ENCODE measurements around the gene OBP2A. TPM values are rescaled to one million over a fixed set of nuclear protein-coding genes. Genes with fewer than 3 reads are reported as not detected.
"Not testable (repeated sequence)": the region's sequence is repeated elsewhere in the genome, so short reads cannot be mapped to it uniquely, and the experiment has no call there.

The OBP2A gene
- total RNA-seq, 5 donors from 2014 or later (not counting 1 experiment from before 2014, with no cell fraction given) = not detected

DNA sequence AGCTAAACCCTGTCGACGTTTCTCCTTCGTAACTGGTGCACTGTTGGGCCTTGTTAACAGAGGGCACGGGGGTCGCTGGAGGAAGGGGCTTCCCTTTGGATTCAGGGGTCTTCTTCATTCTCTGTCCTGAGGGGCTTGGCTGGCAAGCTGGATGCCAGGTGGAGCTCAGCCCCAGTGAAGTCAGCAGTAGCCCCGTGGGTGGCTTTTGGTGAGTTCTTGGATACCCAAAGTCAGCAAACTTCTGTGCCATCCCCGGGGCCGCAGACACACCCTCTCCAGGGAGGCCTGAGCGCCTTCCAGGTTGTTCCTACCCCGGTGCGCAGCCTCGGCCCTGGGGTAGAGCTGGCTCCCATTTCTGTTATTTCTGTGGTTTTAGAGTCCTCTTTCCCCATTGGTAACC, 12.3 kb upstream of the OBP2A start:
- H3K4me1 Mint-ChIP-seq = no peaks in the 10 kb centered on the region
- Histone ChIP-seq H3K36me3 (ENCODE audit: control insufficient read depth in 2 of 2, extremely low read depth in 1 of 2, insufficient read depth in 1 of 2, low read length in 1 of 2) (no peaks in the 10 kb centered on the region), H3K4me1 (ENCODE audit: control insufficient read depth in 1 of 2, extremely low read depth in 1 of 2, insufficient read depth in 2 of 2, low read length in 2 of 2) (no peaks in the 10 kb centered on the region), H3K9me3 (no peaks in the 10 kb centered on the region), H3K27ac (ENCODE audit: low read length) (no peak overlapping the region), H3K27me3 (replicated peaks in 1 of 2; ENCODE audit: control insufficient read depth in 2 of 2, extremely low read depth in 1 of 2, insufficient read depth in 2 of 2, low read length in 1 of 2) (peaks cover 0 to 17% of the 10 kb centered on the region in 2 experiments), H3K4me3 (ENCODE audit: control insufficient read depth in 1 of 2, extremely low read depth in 1 of 2, low read length in 1 of 2) (no peak overlapping the region)
- peaks cover 25 to 31% of the 10 kb centered on the region in 2 donors for H3K27me3 Mint-ChIP-seq
- H3K36me3 Mint-ChIP-seq = no peaks in the 10 kb centered on the region
- 88% methylated on average over 11 of the region's 12 CpGs for WGBS (ENCODE audit: insufficient coverage)
- DNase-seq (peak in 1 of 35 experiments; percentile 19), ATAC-seq (replicated peaks in 1 of 4) (no peak)
- H3K27ac Mint-ChIP-seq = no peak overlapping the region
- no peaks in the 10 kb centered on the region for H3K9me3 Mint-ChIP-seq
- ChIA-PET POLR2A (no interaction called here), CTCF (no interaction called here)
- no peak overlapping the region for H3K4me3 Mint-ChIP-seq

DNA sequence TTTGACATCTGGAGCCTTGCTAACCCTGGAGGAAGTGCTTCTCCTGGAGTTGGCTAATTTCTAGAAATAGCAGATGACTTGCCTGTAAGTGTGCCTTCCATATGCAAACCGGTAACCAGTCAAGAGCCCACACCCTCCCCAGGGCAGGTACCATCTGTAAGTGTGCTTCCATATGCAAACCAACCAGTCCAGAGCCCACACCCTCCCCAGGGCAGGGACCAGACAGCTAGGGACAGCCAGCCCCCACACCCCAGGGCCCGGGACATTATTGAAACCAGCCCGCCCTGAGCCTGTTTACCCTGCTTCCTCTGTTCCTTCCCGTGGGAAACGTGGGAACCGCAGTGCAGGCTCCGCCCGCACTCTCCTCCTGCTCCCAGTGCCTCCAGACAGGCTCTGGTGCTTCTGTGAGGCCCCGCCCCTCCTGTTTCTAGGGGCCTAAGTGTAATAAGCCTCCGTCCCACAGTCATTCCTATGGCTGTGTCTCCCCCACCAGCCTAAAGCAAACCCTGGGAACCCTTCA, 11.7 kb upstream of the OBP2A start:
- H3K4me3 Mint-ChIP-seq; H3K9me3 ChIP-seq; H3K27ac Mint-ChIP-seq; H3K4me1 ChIP-seq (ENCODE audit: control insufficient read depth in 1 of 2, extremely low read depth in 1 of 2, insufficient read depth in 2 of 2, low read length in 2 of 2); H3K36me3 Mint-ChIP-seq; H3K9me3 Mint-ChIP-seq; H3K36me3 ChIP-seq (ENCODE audit: control insufficient read depth in 2 of 2, extremely low read depth in 1 of 2, insufficient read depth in 1 of 2, low read length in 1 of 2); H3K27ac ChIP-seq (ENCODE audit: low read length); H3K4me3 ChIP-seq (ENCODE audit: control insufficient read depth in 1 of 2, extremely low read depth in 1 of 2, low read length in 1 of 2); DNase-seq; POLR2A ChIA-PET; ATAC-seq (replicated peaks in 1 of 4); CTCF ChIA-PET; H3K4me1 Mint-ChIP-seq: not testable (repeated sequence)
- WGBS (ENCODE audit: insufficient coverage) = 27% methylated on average over 10 of the region's 10 CpGs
- peaks cover 0 to 19% of the 10 kb centered on the region in 2 experiments for H3K27me3 ChIP-seq (replicated peaks in 1 of 2; ENCODE audit: control insufficient read depth in 2 of 2, extremely low read depth in 1 of 2, insufficient read depth in 2 of 2, low read length in 1 of 2)
- peaks cover 25 to 33% of the 10 kb centered on the region in 2 donors for H3K27me3 Mint-ChIP-seq

DNA sequence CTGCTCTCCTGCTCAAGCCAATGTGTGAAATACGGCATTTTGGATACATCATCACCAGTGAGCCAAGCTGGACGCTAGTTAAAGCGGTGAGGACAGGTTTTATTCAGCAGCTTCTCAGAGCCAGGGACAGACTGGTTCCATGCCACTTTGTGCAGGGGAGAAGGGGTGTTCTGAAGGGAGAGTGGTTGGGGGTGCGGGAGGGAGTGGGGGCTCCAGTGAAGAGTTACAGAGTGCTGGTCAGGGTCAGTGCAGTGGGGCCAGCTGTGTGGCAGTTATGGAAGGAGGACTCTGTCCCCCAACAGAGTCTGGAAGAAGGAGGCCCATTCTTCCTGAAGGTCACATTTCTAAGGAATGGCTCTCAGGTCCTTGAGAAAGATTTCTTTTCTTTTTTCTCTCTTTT, 11.1 kb upstream of the OBP2A start:
- H3K9me3 Mint-ChIP-seq; ATAC-seq (replicated peaks in 1 of 4); H3K9me3 ChIP-seq; CTCF ChIA-PET; H3K4me3 Mint-ChIP-seq; H3K36me3 ChIP-seq (ENCODE audit: control insufficient read depth in 2 of 2, extremely low read depth in 1 of 2, insufficient read depth in 1 of 2, low read length in 1 of 2); H3K4me1 ChIP-seq (ENCODE audit: control insufficient read depth in 1 of 2, extremely low read depth in 1 of 2, insufficient read depth in 2 of 2, low read length in 2 of 2); H3K27ac ChIP-seq (ENCODE audit: low read length); H3K4me1 Mint-ChIP-seq; H3K27ac Mint-ChIP-seq; H3K36me3 Mint-ChIP-seq; H3K4me3 ChIP-seq (ENCODE audit: control insufficient read depth in 1 of 2, extremely low read depth in 1 of 2, low read length in 1 of 2); POLR2A ChIA-PET: not testable (repeated sequence)
- H3K27me3 Mint-ChIP-seq = peaks cover 26 to 38% of the 10 kb centered on the region in 2 donors
- peaks cover 0 to 21% of the 10 kb centered on the region in 2 experiments for H3K27me3 ChIP-seq (replicated peaks in 1 of 2; ENCODE audit: control insufficient read depth in 2 of 2, extremely low read depth in 1 of 2, insufficient read depth in 2 of 2, low read length in 1 of 2)
- WGBS (ENCODE audit: insufficient coverage) = 81% methylated on average over 3 of the region's 4 CpGs
- peak in 1 of 35 experiments; percentile 4 for DNase-seq

DNA sequence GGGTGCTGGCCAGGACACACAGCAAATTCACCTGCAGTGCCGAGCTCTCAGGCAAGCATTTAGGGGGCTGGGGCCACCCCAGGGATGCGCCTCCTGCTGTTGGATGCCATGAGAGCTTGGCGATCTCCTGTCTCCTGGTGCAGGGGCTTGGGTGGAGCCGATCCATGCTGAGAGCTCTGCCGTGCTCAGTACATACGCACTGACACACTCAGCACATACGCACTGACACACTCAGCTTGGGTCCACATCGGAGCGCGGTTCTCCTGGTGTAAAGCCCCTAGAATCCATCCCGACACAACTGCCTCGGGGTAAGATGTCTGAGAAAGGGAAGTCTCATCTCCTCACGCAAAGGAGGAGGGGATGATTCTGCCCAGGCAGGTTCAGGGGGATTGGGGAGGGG, 10.3 kb upstream of the OBP2A start:
- peaks cover 0 to 21% of the 10 kb centered on the region in 2 experiments for H3K27me3 ChIP-seq (replicated peaks in 1 of 2; ENCODE audit: control insufficient read depth in 2 of 2, extremely low read depth in 1 of 2, insufficient read depth in 2 of 2, low read length in 1 of 2)
- H3K4me1 ChIP-seq (ENCODE audit: control insufficient read depth in 1 of 2, extremely low read depth in 1 of 2, insufficient read depth in 2 of 2, low read length in 2 of 2); H3K4me3 ChIP-seq (ENCODE audit: control insufficient read depth in 1 of 2, extremely low read depth in 1 of 2, low read length in 1 of 2); H3K36me3 ChIP-seq (ENCODE audit: control insufficient read depth in 2 of 2, extremely low read depth in 1 of 2, insufficient read depth in 1 of 2, low read length in 1 of 2); POLR2A ChIA-PET; DNase-seq; H3K27ac ChIP-seq (ENCODE audit: low read length); CTCF ChIA-PET; H3K9me3 ChIP-seq; H3K9me3 Mint-ChIP-seq; ATAC-seq (replicated peaks in 1 of 4); H3K36me3 Mint-ChIP-seq; H3K27ac Mint-ChIP-seq; H3K4me1 Mint-ChIP-seq; H3K4me3 Mint-ChIP-seq: not testable (repeated sequence)
- 97% methylated on average over 6 of the region's 13 CpGs for WGBS (ENCODE audit: insufficient coverage)
- peaks cover 28 to 43% of the 10 kb centered on the region in 2 donors for H3K27me3 Mint-ChIP-seq

DNA sequence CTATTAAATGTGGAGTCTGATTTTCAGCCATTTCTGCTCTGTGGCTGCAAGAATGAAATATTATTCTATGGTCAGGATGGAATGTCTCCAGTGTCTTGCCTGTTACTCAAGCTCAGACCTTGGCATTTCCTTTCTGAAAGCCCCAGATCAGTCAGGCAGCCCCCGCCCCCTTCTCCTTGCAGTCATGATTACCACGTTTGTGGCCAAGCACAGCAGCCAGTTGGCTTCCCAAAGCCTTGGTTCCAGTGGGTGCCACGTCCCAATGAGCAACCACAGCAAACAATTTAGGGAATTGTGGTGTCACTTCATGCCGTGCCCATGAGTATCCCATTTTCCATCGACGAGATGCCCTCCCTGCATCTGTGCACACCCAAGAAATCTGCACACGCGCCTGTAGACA, 9.7 kb upstream of the OBP2A start:
- no peaks in the 10 kb centered on the region for H3K9me3 Mint-ChIP-seq
- CTCF ChIA-PET = no interaction called here
- Histone ChIP-seq H3K27ac (ENCODE audit: low read length) (no peak overlapping the region), H3K27me3 (replicated peaks in 1 of 2; ENCODE audit: control insufficient read depth in 2 of 2, extremely low read depth in 1 of 2, insufficient read depth in 2 of 2, low read length in 1 of 2) (peaks cover 0 to 16% of the 10 kb centered on the region in 2 experiments), H3K4me3 (ENCODE audit: control insufficient read depth in 1 of 2, extremely low read depth in 1 of 2, low read length in 1 of 2) (no peak overlapping the region), H3K4me1 (ENCODE audit: control insufficient read depth in 1 of 2, extremely low read depth in 1 of 2, insufficient read depth in 2 of 2, low read length in 2 of 2) (no peaks in the 10 kb centered on the region), H3K9me3 (no peaks in the 10 kb centered on the region), H3K36me3 (ENCODE audit: control insufficient read depth in 2 of 2, extremely low read depth in 1 of 2, insufficient read depth in 1 of 2, low read length in 1 of 2) (no peaks in the 10 kb centered on the region)
- ATAC-seq (replicated peaks in 1 of 4) (no peak), DNase-seq (no peak)
- POLR2A ChIA-PET = no interaction called here
- no peaks in the 10 kb centered on the region for H3K36me3 Mint-ChIP-seq
- no peak overlapping the region for H3K27ac Mint-ChIP-seq
- 17% methylated on average over 3 of the region's 8 CpGs for WGBS (ENCODE audit: insufficient coverage)
- no peaks in the 10 kb centered on the region for H3K4me1 Mint-ChIP-seq
- H3K4me3 Mint-ChIP-seq = no peak overlapping the region
- peaks cover 22 to 40% of the 10 kb centered on the region in 2 donors for H3K27me3 Mint-ChIP-seq

DNA sequence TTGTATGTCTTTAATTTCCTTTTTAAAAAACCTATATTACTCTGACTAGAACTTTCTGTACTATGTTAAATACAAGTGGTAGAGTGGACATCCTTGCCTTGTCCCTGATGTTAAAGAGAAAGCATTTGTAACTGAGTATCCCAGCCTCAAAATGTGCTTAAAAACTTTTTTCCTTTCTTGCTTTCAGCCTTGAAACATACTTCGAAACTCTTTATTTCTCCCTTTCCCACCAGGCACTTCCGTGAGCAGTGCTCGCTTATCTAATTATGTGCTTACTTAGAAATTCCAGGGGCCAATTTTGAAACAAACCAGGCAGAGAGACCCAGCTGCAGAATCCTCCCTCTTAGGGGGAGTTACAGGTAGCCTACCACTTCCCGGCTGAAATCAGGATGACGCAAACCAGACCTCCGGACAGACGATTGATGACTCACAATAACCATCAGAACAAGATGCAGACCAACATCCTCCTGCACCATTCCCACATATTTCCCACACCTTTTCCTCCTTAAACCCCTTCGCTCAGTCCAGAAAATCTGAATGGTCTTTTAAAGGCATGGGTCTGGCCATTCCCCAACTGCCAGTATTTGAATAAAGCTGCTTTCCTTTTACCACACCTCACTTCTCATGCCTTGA, 2.5 kb upstream of the OBP2A start:
- H3K36me3 ChIP-seq (ENCODE audit: control insufficient read depth in 2 of 2, extremely low read depth in 1 of 2, insufficient read depth in 1 of 2, low read length in 1 of 2); CTCF ChIA-PET; H3K4me3 Mint-ChIP-seq; H3K36me3 Mint-ChIP-seq; H3K9me3 ChIP-seq; DNase-seq; H3K27ac ChIP-seq (ENCODE audit: low read length); H3K4me1 ChIP-seq (ENCODE audit: control insufficient read depth in 1 of 2, extremely low read depth in 1 of 2, insufficient read depth in 2 of 2, low read length in 2 of 2); ATAC-seq (replicated peaks in 1 of 4); H3K4me3 ChIP-seq (ENCODE audit: control insufficient read depth in 1 of 2, extremely low read depth in 1 of 2, low read length in 1 of 2); POLR2A ChIA-PET; H3K9me3 Mint-ChIP-seq; H3K4me1 Mint-ChIP-seq; H3K27ac Mint-ChIP-seq: not testable (repeated sequence)
- 54% methylated on average over 6 of the region's 8 CpGs for WGBS (ENCODE audit: insufficient coverage)
- H3K27me3 ChIP-seq (replicated peaks in 1 of 2; ENCODE audit: control insufficient read depth in 2 of 2, extremely low read depth in 1 of 2, insufficient read depth in 2 of 2, low read length in 1 of 2) = peaks cover 0 to 19% of the 10 kb centered on the region in 2 experiments
- H3K27me3 Mint-ChIP-seq = peaks cover 13 to 33% of the 10 kb centered on the region in 2 donors
